Measurements from ENCODE around the gene AKR7A3. TPM values are rescaled to one million over a fixed set of nuclear protein-coding genes. Genes with fewer than 3 reads are reported as not detected.
"Not testable (repeated sequence)": the region's sequence is repeated elsewhere in the genome, so short reads cannot be mapped to it uniquely, and the experiment has no call there.

AKR7A3 gene
- total RNA-seq, 4 donors from 2014 or later, result 1.8 to 3.5 (median 2.3) TPM

DNA sequence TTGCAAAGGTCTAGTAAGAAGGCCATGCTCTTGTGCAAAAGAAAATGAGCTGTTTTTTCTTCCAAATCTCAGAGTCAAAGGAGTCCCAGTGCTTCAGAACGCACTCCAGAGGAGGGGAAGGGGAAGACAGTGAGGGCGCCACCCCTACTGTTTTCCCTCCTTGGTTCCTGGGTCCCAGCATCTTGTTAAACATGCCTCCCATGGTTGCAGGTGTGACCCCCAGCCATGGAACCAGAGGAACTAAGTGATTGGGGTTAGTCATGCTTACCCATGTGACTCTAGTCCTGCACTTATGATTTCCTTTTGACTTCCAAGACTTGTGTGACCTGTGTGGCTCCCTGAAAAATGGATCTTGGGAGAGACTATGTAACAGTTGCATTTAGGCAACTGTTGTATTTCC is 6.1 kb upstream of the AKR7A3 start:
- no peaks in the 10 kb centered on the region for H3K36me3 ChIP-seq
- intact Hi-C loops (cut with DNase I), result no loop called here

DNA sequence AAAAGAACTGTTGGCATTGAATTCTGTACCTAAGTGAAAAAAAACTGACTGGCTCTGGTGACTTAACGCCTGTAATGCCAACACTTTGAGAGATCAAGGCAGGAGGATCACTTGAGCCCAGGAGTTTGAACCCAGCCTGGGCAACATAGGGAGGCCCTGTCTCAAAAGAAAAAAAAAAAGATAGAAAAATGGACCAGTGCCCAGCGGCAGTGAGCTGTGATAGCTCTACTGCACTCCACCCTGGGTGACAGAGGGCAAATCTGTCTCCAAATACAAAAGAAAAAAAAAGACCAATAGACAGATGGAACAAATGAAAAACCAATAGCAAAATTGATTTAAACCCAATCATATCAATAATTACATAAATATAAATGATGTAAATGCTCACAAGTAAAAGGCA is 674 bp upstream of the AKR7A3 start:
- Histone ChIP-seq H3K36me3 (no peaks in the 10 kb centered on the region), H3K27ac (no peak overlapping the region), H3K4me3 (replicated peaks in 1 of 3) (peak overlapping the region in 1 of 3 donors; percentile 36), H3K4me1 (peaks cover 9 to 11% of the 10 kb centered on the region in 2 donors), H3K9me3 (no peaks in the 10 kb centered on the region), H3K27me3 (no peaks in the 10 kb centered on the region)
- peak; percentile 18 to 24 for DNase-seq
- TF ChIP-seq POLR2A (IDR thresholded peaks at IDR 0.05), result no peak
- TF ChIP-seq CTCF (IDR thresholded peaks at IDR 0.05), result no peak
- WGBS, 2 donors, result 12 to 20% methylated on average over 2 of the region's 2 CpGs
- intact Hi-C loops (cut with DNase I), result no loop called here

More for the DNA sequence above, 6.1 kb upstream of the AKR7A3 start:
- no peak for TF ChIP-seq POLR2A (IDR thresholded peaks at IDR 0.05)
- TF ChIP-seq CTCF (IDR thresholded peaks at IDR 0.05), result no peak
- Histone ChIP-seq H3K4me3 (replicated peaks in 1 of 3) (no peak overlapping the region), H3K4me1 (peaks cover 1 to 2% of the 10 kb centered on the region in 2 donors), H3K27me3 (no peaks in the 10 kb centered on the region), H3K27ac (no peak overlapping the region), H3K9me3 (no peaks in the 10 kb centered on the region)
- DNase-seq, result no peak
- WGBS, 2 donors, result 91 to 100% methylated on average over 2 of the region's 2 CpGs

- no peak for TF ChIP-seq POLR2A (IDR thresholded peaks at IDR 0.05)
- no peak for TF ChIP-seq CTCF (IDR thresholded peaks at IDR 0.05)
- no peak for DNase-seq
- no peak overlapping the region for H3K27ac ChIP-seq
- WGBS, 2 donors, result 95% methylated on average over 13 of the region's 13 CpGs
- intact Hi-C loops (cut with DNase I), result no loop called here
- peaks cover 9 to 11% of the 10 kb centered on the region in 2 donors for H3K4me1 ChIP-seq
- H3K9me3 ChIP-seq, result no peaks in the 10 kb centered on the region
- no peaks in the 10 kb centered on the region for H3K36me3 ChIP-seq
- no peaks in the 10 kb centered on the region for H3K27me3 ChIP-seq
- no peak overlapping the region for H3K4me3 ChIP-seq (replicated peaks in 1 of 3)
These were observed 959 bp downstream of the AKR7A3 start for GRCh38 chr1:19287436-19288185.

GRCh38 chr1:19285807-19286206 is 2.8 kb downstream of the AKR7A3 start:
- H3K9me3 ChIP-seq; H3K36me3 ChIP-seq; DNase-seq; H3K27ac ChIP-seq; intact Hi-C loops (cut with DNase I); H3K27me3 ChIP-seq; H3K4me3 ChIP-seq (replicated peaks in 1 of 3): not testable (repeated sequence)
- WGBS, 2 donors, result 84% methylated on average over 3 of the region's 3 CpGs; no CpG with 5 or more reads in 1 of the 2 donors
- peaks cover 9 to 11% of the 10 kb centered on the region in 2 donors for H3K4me1 ChIP-seq

GRCh38 chr1:19285366-19285765 is 3.2 kb downstream of the AKR7A3 start:
- intact Hi-C loops (cut with DNase I); H3K4me3 ChIP-seq (replicated peaks in 1 of 3); H3K9me3 ChIP-seq; DNase-seq; H3K27ac ChIP-seq; H3K36me3 ChIP-seq; H3K27me3 ChIP-seq: not testable (repeated sequence)
- H3K4me1 ChIP-seq, result peaks cover 9 to 11% of the 10 kb centered on the region in 2 donors
- WGBS, 2 donors, result 97% methylated on average over 3 of the region's 3 CpGs

GRCh38 chr1:19284881-19285280 is 3.7 kb downstream of the AKR7A3 start:
- no peak for TF ChIP-seq POLR2A (IDR thresholded peaks at IDR 0.05)
- no peak for TF ChIP-seq CTCF (IDR thresholded peaks at IDR 0.05)
- Histone ChIP-seq H3K36me3 (no peaks in the 10 kb centered on the region), H3K27ac (no peak overlapping the region), H3K9me3 (no peaks in the 10 kb centered on the region), H3K4me3 (replicated peaks in 1 of 3) (no peak overlapping the region), H3K27me3 (no peaks in the 10 kb centered on the region), H3K4me1 (peaks cover 9 to 11% of the 10 kb centered on the region in 2 donors)
- no peak for DNase-seq
- WGBS, 2 donors, result 90% methylated on average over 7 to 8 of the region's 8 CpGs
- intact Hi-C loops (cut with DNase I), result no loop called here

Measured in thyroid gland (tissue), 4 donors.